ENCODE measurements around the gene NRL.
"Not testable (repeated sequence)": the region's sequence is repeated elsewhere in the genome, so short reads cannot be mapped to it uniquely, and the experiment has no call there.

NRL gene

GRCh38 chr14:24122898-24123297 is 8.1 kb upstream of the NRL start:
- no peak for DNase-seq

GRCh38 chr14:24122416-24122815 is 7.7 kb upstream of the NRL start:
- DNase-seq: no peak

GRCh38 chr14:24121210-24121609 is 6.5 kb upstream of the NRL start:
- DNase-seq: no peak

- DNase-seq: no peak
These were observed 4.9 kb upstream of the NRL start for GRCh38 chr14:24119691-24120090.

DNA sequence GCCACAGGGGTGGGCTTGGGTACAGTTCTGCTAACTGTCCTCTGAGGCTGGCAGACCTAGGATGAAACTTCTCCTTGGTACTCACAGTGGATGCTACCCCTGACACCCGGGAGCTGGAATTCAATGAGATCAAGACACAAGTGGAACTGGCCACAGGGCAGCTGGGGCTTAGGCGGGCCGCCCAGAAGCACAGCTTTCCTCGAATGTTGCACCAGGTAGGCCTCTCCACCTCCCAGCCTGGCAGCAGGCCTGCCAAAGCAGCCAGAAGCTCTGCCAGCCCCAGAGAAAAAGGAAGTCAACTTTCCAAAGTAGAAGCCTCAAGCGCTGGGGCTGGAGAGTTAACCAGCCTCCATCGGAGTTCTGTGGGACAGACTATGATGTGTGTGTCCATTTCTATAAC is 2.4 kb upstream of the NRL start:
- DNase-seq: no peak

- DNase-seq: no peak
These were observed 1.5 kb upstream of the NRL start for GRCh38 chr14:24116128-24116814.

DNA sequence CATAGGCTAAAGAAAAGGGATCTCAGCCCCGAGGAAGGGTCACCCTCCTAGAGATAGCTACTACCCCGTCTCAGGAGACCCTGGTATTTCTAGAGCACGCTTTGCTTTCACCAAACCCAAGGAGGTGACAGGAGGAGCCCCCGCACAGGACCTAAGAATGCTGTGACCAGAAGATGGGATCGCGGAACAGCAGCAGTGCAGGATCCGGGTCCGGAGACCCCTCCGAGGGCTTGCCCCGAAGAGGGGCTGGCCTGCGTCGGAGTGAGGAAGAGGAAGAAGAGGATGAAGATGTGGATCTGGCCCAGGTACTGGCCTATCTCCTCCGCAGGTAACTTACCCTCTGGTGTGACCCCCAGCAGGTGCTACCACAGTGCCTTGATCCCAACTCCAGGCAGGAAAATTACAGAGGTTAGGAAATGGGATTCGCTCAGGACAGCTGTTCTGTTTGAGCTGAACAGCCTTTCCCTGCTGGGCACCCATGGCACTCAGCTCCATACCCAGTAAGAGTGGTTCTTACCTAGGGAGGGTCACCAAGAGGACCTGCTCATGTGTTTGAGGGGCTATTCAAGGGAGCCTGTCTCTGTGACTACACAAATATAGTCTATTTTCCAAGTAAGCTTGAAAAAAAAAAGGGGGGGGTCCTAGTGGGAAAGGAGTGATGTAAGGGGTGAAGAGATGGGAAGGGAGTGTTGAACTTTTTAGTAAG is 826 bp upstream of the NRL start:
- DNase-seq: no peak

DNA sequence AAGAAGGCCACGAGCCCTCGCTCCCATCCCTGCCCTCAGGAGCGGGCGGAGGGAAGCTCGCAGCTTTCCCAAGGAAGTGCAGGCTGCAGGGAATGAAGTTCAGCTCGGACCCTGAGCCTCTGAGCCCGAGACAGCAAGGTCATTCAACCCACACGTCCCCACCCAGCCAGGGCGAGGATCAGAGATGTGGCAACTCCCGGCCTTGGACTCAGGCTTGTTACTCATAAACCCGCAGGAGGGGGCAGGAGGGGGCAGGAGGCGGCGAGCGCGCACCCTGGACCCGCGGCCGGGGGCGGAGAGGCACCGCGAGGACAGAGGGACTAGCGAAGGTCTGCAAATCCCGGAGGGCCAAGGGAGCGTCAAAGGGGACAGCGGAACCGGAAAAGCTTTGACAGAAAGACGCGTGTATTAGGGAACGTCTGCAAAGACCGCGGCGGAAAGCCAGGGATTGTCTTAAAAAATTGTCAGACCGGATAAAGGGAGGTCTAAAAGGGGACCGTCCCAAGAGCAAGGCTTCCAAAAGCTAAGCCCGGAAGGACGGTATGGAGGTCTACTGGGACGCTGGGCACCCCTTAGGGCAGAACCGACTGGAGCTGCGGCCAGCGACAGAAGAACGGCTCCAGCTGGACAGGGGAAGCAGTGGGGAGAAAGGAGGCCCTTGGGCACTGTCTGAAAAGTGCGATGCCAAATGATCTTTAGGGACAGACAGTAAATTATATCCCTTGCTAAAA is 783 bp downstream of the NRL start:
- DNase-seq: peak; percentile 98

- peak; percentile 50 for DNase-seq
These were observed 1.4 kb downstream of the NRL start for GRCh38 chr14:24113379-24113800.

DNA sequence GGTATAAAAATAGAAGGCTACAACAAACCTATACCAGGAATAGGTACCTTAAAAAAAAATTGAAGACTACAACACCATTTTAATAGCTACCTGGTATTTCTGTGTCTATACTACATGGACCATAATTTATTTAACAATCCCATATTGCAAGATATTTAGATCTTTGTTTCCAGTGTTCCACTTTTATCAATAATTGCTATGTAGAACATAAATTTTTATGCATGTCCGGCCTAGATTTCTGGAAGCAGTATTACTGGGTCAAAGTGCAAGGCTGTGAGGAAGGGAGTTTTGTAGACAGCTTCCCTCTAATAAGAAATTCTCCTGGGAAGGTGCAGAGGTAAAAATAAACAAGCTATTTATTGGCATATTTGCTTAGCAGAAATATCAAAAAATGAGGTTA is 4.2 kb downstream of the NRL start:
- DNase-seq: no peak

- no peak for DNase-seq
These were observed 4.7 kb downstream of the NRL start for GRCh38 chr14:24110060-24110459.

GRCh38 chr14:24108336-24108874 is 6.3 kb downstream of the NRL start:
- DNase-seq: no peak

GRCh38 chr14:24106672-24107271 is 8.0 kb downstream of the NRL start:
- DNase-seq: no peak

DNA sequence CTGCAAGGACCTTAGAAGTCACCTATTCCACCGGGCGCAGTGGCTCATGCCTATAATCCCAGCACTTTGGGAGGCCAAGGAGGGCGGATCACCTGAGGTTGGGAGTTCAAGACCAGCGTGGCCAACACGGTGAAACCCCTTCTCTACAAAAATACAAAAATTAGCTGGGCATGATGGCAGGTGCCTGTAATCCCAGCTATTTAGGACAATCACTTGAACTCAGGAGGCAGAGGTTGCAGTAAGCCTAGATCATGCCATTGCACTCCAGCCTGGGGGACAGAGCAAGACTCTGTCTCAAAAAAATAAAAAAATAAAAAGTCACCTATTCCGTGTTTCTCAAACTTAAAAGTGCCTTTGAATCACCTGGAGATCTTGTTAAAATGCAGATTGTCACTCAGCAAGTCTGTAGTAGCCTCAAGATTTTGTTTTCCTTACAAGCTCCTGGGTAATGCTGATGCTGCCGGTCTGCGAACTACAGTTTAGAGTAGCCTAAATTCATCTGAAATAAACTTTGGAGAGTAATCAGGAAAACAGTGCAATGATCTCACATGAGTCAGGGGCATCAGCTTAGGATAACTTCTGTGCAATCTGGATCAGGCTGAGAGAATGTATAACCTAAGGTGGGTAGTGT is 9.0 kb downstream of the NRL start:
- not testable (repeated sequence) for DNase-seq

GRCh38 chr14:24103451-24103850 is 11.3 kb downstream of the NRL start:
- no peak for DNase-seq

DNA sequence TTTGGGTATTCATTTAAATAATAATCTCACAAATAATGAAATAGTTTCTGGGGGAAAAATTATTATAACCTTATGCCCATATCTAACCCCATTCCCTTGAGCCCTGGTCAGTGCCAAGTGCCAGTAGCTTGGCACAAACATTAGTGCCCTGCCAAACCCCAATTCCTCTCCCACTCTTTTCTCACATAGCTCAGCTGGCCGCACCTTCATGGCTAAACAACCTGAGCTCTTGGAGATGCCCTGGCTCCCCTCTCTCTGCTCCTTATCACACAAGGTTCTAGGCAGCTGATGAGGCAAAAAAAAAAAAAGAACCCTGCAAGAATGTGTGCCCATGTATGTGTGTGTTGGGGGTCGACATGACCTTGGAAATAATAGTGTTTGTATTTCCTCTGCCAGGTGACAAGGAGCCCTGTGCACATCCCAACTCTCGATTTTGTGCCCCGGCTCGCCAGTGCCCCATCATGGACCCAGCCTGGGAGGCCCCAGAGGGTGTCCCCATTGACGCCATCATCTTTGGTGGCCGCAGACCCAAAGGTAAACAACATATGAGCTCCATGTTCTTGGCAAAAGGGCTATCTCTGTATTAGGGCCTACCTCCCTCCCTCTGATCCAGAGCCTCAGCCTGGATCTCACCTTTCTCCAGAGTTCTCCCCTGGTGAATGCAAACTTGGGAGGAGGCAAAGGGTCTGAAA is 12.2 kb downstream of the NRL start:
- no peak for DNase-seq

DNA sequence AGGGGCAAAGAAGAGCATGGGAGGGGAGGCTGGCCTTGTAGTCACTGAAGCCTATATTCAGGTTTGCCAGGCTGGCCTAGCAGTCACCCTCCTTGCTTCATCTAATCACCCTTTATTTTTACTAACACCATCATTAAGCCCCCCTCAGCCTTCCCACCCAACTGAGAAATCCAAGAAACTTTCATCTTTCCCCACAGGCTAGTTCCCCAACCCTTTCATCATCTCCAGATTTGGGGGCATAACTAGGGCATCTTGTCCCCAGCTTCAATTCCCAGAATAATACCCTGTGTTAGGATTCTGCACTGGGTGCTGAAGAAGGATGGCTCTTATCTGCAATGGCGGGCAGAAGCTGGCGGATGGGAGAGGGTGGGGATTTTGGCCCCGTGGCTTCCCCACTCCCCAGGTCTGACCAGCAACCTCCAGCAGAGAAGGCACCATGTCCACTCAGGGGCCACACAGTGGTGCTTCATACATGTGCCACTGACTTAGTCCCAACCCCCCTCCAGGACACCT is 13.7 kb downstream of the NRL start:
- no peak for DNase-seq

GRCh38 chr14:24100197-24100981 is 14.4 kb downstream of the NRL start:
- no peak for DNase-seq

GRCh38 chr14:24098927-24099813 is 15.6 kb downstream of the NRL start:
- no peak for DNase-seq
